Activated T-cell treated with anti-CD3 and anti-CD28 coated beads, Interleukin-2, amount 50 U/mL, for 48 hours (primary cell): ENCODE measurements around the gene IMP3.
A peak's percentile ranks its signal among the peaks of the same experiment; 100 is the strongest.
"Not testable (repeated sequence)": the region's sequence is repeated elsewhere in the genome, so short reads cannot be mapped to it uniquely, and the experiment has no call there.

Source experiments
- DNase-seq, 2 experiments: peaks; one replicate each; pipeline ENCODE4 v3.0.0-alpha.2; 2020

IMP3 gene, protein sequence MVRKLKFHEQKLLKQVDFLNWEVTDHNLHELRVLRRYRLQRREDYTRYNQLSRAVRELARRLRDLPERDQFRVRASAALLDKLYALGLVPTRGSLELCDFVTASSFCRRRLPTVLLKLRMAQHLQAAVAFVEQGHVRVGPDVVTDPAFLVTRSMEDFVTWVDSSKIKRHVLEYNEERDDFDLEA

DNA sequence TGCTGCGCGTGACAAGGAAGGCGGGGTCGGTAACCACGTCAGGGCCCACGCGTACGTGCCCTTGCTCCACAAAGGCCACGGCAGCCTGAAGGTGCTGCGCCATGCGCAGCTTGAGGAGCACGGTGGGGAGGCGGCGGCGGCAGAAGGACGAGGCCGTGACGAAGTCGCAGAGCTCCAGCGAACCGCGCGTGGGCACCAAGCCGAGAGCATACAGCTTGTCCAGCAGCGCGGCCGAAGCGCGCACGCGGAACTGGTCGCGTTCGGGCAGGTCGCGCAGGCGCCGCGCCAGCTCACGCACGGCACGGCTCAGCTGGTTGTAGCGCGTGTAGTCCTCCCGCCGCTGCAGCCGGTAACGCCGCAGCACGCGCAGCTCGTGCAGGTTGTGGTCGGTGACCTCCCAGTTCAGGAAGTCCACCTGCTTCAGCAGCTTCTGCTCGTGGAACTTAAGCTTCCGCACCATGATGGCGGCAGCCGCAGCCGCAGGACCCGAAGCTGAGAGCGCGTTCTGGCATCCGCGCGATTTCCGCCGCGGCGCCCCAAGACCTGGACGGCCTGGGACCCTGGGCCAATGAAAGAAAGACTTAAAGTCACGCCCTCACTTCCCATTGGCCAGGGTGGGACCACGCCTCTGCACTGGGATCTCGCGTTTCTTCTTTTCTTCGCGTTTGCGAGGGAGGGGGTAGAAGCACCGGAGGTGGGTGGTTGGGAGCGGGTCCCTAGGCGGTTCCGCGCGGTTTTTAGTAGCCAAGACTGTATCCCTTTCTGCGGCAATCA, at the start of gene IMP3:
Gene IMP3, minus strand, starts transcription at position 516 of the 774 bp plus-strand sequence. Its CDS starts 56 bp downstream, at position 460.
- DNase-seq: peak; percentile 95

GRCh38 chr15:75689429-75689828, 49.4 kb upstream of the IMP3 start:
- DNase-seq: not testable (repeated sequence)

- no peak for DNase-seq
These were observed 48.8 kb upstream of the IMP3 start for GRCh38 chr15:75688831-75689230.

GRCh38 chr15:75688278-75688557, 48.2 kb upstream of the IMP3 start:
- no peak for DNase-seq

DNA sequence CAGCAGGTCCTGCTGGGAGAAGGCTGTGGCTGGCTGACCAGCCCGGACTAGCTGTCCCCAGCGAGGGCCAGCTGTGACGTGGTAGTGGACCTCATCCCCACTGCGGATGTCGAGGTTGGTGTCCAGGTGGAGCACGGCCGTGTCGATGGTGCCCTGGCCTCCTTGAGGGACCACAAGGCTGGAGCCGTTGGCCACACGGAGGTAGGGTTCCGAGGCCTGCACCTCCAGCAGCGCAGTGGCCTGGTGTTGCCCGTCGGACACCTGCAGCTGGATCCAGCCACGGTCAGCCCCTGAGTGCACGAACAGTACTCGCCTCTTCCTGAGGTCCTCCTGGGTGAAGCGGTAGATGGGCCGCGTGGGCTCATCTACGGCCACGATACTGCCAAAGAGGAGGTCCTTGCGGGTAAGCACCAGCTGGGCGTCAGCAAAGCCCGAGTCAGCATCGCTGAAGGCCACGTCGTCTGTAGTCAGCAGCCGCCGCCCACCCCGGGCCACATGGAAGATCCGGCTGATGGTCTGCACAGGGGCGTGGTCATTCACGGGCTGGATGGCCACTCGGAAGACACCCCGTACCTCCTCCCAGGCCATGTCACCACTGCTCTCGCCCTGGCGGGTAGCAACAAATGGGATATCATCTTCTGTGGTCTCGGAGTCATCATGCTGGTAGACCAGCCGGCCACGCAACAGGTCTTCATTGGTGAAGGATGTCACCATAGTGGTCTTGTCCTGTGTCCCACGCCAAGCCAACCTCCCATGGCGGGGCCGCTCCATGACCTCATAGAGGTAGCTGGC, 47.7 kb upstream of the IMP3 start:
- no peak for DNase-seq

DNA sequence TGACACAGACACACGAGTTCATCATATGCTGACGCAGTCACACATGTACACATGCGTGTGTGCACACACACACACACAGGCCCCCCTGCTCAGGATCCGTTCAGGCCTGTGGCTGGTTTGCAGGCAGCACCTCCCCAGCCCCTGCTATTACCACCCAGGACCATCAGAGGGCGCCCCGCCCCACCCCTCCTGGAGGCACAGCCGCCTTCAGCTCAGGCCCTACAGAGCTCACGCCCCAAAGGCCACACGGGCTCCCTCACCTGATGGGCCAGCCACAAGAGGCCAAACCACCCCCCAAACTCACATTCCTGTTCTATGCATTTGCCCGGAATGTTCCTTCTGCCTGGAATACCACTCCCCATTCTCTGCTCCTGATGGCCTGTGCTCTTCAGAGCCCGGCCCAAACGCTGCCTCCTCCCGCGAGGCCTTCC, 46.2 kb upstream of the IMP3 start:
- peak; percentile 88 to 92 for DNase-seq

- DNase-seq: no peak
These were observed 45.2 kb upstream of the IMP3 start for GRCh38 chr15:75685195-75685594.

DNA sequence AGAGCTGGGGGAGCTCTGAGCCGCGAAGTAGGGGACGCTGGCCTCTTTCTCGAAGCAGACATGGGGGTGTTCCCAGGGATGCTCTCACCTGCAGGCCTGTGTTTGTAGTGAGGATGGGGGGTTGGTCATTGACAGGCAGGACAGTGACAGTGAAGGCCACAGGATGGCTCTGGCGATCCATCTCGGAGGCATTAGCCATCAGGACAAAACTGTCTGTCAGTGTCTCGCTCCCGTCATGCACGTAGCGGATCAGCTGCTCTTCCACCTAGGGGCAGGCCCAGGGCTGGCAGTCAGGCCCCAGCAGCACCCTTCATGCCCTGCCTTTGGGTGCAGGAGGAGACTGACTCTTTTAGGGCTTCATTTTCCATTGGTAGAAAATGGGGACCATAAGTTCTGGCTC, 44.6 kb upstream of the IMP3 start:
- no peak for DNase-seq

GRCh38 chr15:75683646-75684312, 43.8 kb upstream of the IMP3 start:
- peak; percentile 80 to 85 for DNase-seq

DNA sequence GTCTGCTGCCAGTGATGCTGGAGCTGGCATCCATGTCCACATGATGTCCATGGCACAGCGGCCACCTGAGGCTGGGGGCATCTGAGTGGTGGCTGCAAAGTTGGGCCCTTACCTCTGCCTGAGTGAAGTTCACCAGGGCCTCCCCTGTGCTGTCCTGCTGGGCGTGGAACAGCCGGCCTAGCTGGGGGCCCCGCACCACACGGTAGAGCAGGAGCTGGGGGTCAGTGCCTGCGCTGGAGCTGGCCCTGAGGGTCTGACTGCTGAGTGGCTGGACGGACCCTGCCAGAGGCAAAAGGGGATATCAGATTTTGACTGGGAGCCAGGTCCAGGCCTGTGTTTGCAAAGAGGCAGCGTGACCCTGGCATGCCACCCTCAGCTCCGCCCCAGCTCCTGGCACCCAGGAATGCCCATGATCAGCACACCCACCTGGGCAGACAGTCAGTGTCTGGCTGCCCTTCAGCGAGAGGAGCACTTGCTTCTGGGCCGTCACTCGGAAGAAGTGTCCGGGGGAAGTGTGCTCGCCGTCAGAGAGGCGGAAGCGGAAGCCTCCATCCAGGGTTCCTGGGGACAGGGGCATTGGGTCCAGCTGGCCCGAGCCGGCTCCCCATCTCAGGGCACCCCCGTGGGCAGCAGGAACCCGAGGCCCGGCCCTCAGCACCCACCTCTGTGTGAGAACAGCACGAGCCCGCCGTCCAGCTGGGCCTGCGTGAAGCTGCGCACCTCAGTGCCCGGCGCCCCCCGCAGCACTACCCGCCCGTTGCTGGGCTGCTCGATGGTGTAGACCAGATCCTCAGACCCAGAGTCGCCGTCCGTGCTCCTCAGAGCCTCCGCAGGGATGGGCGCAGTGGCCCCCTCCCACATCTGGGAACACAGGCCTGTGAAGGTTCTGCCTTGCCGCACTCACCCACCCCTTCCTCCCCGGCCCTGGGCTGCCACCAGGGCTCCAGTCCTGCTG, 42.4 kb upstream of the IMP3 start:
- no peak for DNase-seq

DNA sequence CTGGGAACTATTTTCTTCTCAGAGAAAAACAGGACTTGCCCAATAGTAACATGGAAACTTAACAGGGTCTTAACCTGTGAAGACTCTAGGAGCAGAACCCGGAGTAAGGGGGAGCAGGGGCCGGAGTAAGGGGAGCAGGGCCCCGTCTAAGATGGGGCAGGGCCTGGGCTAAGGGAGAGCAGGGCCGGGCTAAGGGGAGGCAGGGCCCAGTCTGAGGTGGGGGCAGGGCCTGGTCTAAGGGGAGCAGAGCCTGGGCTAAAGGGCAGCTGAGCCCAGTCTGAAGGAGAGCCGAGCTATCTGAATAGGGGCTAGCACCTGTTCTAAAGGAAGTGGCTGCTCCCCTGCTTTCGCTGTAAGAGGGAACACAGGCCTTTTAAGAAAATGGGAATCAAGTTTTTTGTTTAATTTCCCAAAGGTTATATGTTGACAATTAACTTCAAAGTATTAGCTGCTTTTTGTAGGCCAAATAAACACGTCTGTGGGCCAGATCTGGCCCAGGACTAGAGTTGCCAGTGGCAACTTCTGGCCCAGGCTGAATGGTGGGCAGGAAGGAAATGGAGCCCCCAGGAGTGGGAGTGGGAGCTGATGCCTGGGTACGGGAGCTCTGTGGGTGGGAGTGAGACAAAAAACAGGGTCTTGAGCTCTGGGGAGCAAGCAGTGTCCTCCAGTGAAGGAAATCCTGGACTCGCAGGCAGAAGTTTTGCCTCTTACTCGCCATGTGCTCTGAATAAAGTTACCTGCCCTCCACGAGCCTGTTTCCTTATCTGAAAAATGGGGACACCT, 40.2 kb upstream of the IMP3 start:
- no peak for DNase-seq

DNA sequence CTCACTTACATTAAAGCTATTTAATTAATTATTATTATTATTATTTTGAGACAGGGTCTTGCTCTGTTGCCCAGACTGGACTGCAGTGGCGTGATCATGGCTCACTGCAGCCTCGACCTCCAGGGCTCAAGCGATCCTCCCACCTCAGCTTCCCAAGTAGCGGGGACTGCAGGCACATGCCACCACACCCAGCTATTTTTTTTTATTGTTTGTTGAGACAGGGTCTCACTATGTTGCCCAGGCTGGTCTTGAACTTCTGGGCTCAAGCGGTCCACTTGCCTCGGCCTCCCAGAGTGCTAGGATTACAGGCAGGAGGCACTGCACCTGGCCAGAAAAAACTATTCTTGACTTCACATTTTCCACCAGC, 38.3 kb upstream of the IMP3 start:
- not testable (repeated sequence) for DNase-seq

DNA sequence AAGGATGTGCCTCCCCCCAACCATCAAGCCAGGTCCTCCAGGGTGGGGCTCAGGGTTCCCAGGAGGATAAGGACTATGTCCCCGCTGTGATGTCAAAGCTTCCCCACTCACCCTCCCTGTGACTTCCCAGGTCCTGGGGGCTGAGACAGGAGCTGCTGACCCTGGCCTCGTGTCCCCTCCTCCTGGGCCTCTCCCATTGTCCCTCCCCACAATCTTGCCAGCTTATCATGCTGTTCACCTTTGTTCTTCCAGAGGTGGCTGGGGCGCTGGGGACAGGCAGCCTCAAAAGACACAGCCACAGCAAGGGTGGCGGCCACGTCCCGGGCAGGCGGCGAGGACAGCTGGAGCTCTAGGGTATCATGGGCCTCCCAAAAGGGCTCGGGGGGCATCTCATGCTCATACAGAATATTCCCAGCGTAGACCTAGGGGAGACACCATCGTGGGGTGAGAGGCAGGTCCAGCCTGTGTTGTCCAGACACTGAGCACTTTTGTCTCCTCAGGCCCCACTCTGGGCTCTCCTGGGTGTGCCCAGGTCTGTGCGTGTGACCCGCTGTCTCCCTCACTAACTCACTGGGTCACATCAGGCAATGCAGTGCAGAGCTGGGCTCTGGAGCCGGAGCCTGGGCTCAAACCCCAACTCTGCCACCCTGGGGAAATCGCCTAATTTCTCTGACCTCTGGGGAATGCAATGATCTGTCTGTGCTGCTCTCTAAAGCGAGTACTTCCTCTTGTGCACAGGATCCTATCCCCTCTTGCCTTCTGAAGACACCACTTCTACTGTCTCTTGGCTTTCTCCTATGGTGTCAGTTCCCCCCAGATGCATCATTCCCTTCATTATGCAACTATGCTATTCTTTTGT, 37.7 kb upstream of the IMP3 start:
- DNase-seq: no peak

DNA sequence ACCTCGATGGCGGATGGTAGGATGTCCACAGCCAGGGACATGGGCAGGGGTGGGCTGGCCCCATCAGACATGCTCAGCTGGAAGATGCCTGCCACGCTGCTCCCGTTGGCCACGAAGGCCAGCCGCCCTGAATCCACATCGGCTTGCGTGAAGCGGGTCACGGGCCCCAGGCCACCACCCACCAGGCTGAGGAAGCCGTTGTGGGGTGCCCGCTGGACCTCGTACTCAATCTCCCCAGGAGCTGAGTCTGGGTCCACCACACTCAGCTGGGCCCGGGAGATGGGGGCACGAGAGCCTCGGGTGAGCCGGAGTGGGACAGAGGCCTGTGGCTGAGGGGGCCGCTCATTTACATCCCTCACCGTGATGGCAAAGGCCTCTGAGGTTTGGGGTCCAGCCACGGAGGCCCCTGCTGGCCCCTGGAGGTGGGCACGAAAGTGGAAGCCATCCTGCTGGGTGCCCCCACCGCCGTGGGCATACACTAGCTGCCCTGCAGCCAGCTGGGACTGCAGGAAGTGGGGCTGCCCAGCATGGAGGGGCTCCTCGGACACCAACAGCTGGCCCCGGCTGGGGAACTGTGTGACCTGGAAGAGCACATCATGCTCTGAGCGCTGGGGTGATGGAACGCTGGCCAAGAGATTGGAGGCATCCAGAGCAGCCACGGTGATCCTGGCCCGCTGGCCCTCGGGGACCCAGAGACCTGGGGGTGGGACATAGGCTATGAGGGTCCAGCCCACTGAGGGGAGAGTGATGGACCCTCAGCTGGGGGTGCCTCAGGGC, 36.9 kb upstream of the IMP3 start:
- DNase-seq: no peak

DNA sequence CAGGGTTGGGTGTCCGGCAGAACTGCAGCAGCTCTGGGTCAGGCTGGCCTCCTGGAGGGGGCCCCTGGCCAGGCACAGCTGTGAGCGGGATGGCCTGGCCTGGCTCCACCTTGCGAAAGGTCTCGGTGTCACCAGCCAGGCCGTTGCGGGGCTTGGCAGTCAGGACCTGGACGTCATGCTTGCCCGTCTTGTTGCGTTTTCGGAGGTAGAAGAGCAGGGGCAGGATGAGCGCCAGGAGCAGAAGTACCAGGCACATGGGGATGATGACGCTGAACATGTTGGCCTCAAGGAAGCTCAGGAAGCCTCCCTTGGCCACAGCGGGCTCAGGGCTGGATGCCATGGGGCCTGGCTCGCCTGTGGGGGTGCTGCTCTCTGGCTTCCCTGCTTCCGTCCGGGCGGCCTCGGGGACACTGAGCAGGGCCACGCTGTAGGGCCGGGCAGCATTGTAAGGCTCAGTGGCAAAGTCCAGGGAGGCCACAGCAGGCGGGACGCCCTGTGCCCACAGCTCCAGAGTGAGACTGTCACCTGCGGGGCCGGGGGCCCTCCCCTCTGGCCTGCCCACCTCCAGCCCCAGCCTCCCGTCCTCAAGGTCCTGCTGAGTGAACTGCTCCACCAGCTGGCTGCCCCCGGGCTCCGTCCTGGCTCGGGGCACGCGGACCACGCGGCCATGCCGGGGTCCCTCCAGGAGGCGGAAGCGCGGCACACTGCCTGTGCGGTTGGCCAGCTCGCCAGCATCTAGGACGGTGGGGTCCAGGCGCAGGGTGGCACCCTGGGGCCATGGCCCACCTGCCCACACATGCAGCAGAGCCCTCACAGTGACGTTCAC, 35.8 kb upstream of the IMP3 start:
- no peak for DNase-seq

GRCh38 chr15:75674366-75674765, 34.3 kb upstream of the IMP3 start:
- DNase-seq: no peak

DNA sequence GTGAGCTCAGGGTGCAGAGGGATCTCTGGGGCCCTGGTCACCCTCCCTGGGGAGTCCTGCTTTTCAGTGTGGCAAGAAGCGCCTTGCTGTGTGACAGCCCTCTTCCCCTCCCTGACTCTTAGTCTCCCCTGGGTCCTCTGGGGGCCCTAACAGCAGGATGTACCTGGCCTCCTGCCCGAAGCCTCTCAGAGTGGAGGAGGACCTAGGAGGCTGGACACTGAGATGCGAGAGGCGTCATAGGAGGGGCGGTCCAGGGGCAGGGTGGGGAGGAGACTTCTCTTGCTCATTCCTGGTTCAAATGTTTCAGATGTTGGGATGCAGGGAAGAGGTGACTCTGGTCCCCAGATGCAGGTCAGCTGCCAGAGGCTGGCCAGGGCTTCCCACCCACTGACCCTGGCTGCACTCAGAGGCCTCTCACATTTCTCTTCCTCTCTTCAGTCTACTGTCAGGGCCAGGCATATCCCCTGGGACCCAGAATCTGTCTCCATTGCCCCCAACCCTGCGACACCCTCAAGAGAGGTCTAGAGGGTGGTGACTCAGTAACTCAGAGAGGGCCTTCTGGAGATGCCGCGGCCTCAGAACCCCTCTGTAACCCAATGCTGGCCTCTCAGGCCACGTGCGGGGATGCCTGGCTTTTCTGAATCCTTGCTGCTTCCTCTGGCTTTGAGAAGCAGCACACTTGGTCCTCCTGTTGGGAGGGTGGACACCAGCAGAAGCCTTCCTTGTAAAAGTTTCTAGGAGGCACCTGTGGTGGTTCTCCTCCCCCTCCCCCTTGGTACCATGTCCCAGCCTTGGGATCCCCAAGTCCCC, 33.6 kb upstream of the IMP3 start:
- no peak for DNase-seq
